PC-3 (cell line): ENCODE results near the gene HCN3.

ENCODE experiments used
- CTCF ChIP-seq: fragments of 300-600 bp; sonication (generic); conservative IDR thresholded peaks from 2 replicates; pipeline ENCODE4 v1.5.1; 2017; ENCODE audit warnings: antibody characterized with exemption, low read depth, mild to moderate bottlenecking, low read length
- EZH2 ChIP-seq: fragments of 300-600 bp; sonication (generic); IDR thresholded peaks from one replicate; pipeline ENCODE4 v1.6.1; 2017; ENCODE audit warnings: antibody characterized with exemption, mild to moderate bottlenecking, low read length; ENCODE audit not compliant: unreplicated experiment

- TF ChIP-seq EZH2: no peak
- no peak for TF ChIP-seq CTCF
Observed at GRCh38 chr1:155260276-155260675, 17.0 kb upstream of the HCN3 start.
